Natural killer cell treated with Interleukin-12 subunit alpha and Interleukin-12 subunit beta and Interleukin-15 and Interleukin-18, amount 100 ng/mL, for 72 hours (primary cell): ENCODE results near the gene ZNF440. TPM values are rescaled to one million over a fixed set of nuclear protein-coding genes. Genes with fewer than 3 reads are reported as not detected.
"Not testable (repeated sequence)": the region's sequence is repeated elsewhere in the genome, so short reads cannot be mapped to it uniquely, and the experiment has no call there.

Experiments used
- ATAC-seq, 2 donors: fragments of 150-1000 bp; cut with Tn5 transposase in 1 of 2; sonication (Bioruptor Pico), chemical (Tn5 transposase) in 1 of 2; 2 replicates each; pipeline ENCODE4 v1.10.0; 2021
- DNase-seq: peaks from one replicate; pipeline ENCODE4 v3.0.0; 2022; ENCODE audit warnings: low spot score
- H3K27ac Mint-ChIP-seq, 2 donors: 1 replicate in 1 of 2; 2 replicates in 1 of 2; pipeline ENCODE4 v1.8.0; 2022; ENCODE audit warnings: mixed read lengths in 2 of 2, mild to moderate bottlenecking in 1 of 2, moderate library complexity in 1 of 2
- H3K27me3 Mint-ChIP-seq, 2 donors: 1 replicate in 1 of 2; 2 replicates in 1 of 2; pipeline ENCODE4 v1.8.0; 2022; ENCODE audit warnings: mixed read lengths in 2 of 2
- H3K36me3 Mint-ChIP-seq: one replicate; pipeline ENCODE4 v1.8.0; 2022; ENCODE audit warnings: mixed read lengths
- H3K4me1 Mint-ChIP-seq, 2 donors: 1 replicate in 1 of 2; 2 replicates in 1 of 2; pipeline ENCODE4 v1.8.0; 2022; ENCODE audit warnings: low read depth in 2 of 2, mixed read lengths in 2 of 2, mild to moderate bottlenecking in 1 of 2
- H3K4me3 Mint-ChIP-seq: one replicate; pipeline ENCODE4 v1.8.0; 2022; ENCODE audit warnings: mixed read lengths
- H3K9me3 Mint-ChIP-seq: 2 replicates; pipeline ENCODE4 v1.8.0; 2022; ENCODE audit warnings: mixed read lengths
- total RNA-seq, 2 donors: library from RNA; stranded (reverse); gene quantifications; one replicate each; pipeline ENCODE4 v1.2.3, GENCODE V29; 2022

Gene ZNF440
- total RNA-seq, 2 donors from 2014 or later: 16.7 to 20.1 TPM

- Mint-ChIP-seq H3K36me3 (peaks cover 6% of the 10 kb centered on the region), H3K27me3 (peaks cover 0 to 3% of the 10 kb centered on the region in 2 donors), H3K27ac (peak overlapping the region; percentile 66 to 70), H3K4me1 (peaks cover 10 to 20% of the 10 kb centered on the region in 2 donors), H3K4me3 (peak overlapping the region; percentile 89), H3K9me3 (no peaks in the 10 kb centered on the region)
- ATAC-seq (no peak), DNase-seq (no peak)
Measured at GRCh38 chr19:11848200-11848593, 34.1 kb downstream of the ZNF440 start.

- peaks cover 10 to 16% of the 10 kb centered on the region in 2 donors for H3K4me1 Mint-ChIP-seq
- peak within 1 kb of the TSS; percentile 66 to 70 for H3K27ac Mint-ChIP-seq
- peak within 1 kb of the TSS; percentile 89 for H3K4me3 Mint-ChIP-seq
- peak; percentile 92 for DNase-seq
- H3K36me3 Mint-ChIP-seq: peaks cover 6% of the 10 kb centered on the region
- no peaks in the 10 kb centered on the region for H3K9me3 Mint-ChIP-seq
- peak; percentile 100 for ATAC-seq
- no peaks in the 10 kb centered on the region for H3K27me3 Mint-ChIP-seq
Measured at GRCh38 chr19:11848594-11849469, 34.8 kb downstream of the ZNF440 start, which contains the start of gene ZNF439. ZNF439 (plus strand) TSS chr19:11848726; CDS start chr19:11848868, 142 bp downstream.

GRCh38 chr19:11850289-11850688, 36.2 kb downstream of the ZNF440 start:
- not testable (repeated sequence) for DNase-seq, H3K36me3 Mint-ChIP-seq, ATAC-seq, H3K9me3 Mint-ChIP-seq, H3K27me3 Mint-ChIP-seq, H3K4me3 Mint-ChIP-seq, H3K27ac Mint-ChIP-seq
- peaks cover 10 to 16% of the 10 kb centered on the region in 2 donors for H3K4me1 Mint-ChIP-seq

GRCh38 chr19:11853358-11853757, 39.3 kb downstream of the ZNF440 start:
- no peak overlapping the region for H3K4me3 Mint-ChIP-seq
- DNase-seq: no peak
- no peaks in the 10 kb centered on the region for H3K27me3 Mint-ChIP-seq
- H3K4me1 Mint-ChIP-seq: peaks cover 8 to 21% of the 10 kb centered on the region in 2 donors
- no peak overlapping the region for H3K27ac Mint-ChIP-seq
- no peak for ATAC-seq
- no peaks in the 10 kb centered on the region for H3K9me3 Mint-ChIP-seq
- H3K36me3 Mint-ChIP-seq: peaks cover 21% of the 10 kb centered on the region

GRCh38 chr19:11856596-11857250, 42.6 kb downstream of the ZNF440 start:
- peaks cover 23% of the 10 kb centered on the region for H3K36me3 Mint-ChIP-seq
- H3K4me1 Mint-ChIP-seq: peaks cover 0 to 10% of the 10 kb centered on the region in 2 donors
- no peak overlapping the region for H3K27ac Mint-ChIP-seq
- no peaks in the 10 kb centered on the region for H3K27me3 Mint-ChIP-seq
- H3K4me3 Mint-ChIP-seq: no peak overlapping the region
- DNase-seq (no peak), ATAC-seq (no peak)
- no peaks in the 10 kb centered on the region for H3K9me3 Mint-ChIP-seq

- peaks cover 0 to 10% of the 10 kb centered on the region in 2 donors for H3K4me1 Mint-ChIP-seq
- H3K27me3 Mint-ChIP-seq: no peaks in the 10 kb centered on the region
- H3K4me3 Mint-ChIP-seq: no peak overlapping the region
- H3K36me3 Mint-ChIP-seq: peaks cover 37% of the 10 kb centered on the region
- peaks cover 4% of the 10 kb centered on the region for H3K9me3 Mint-ChIP-seq
- ATAC-seq (no peak), DNase-seq (no peak)
- H3K27ac Mint-ChIP-seq: no peak overlapping the region
Measured at GRCh38 chr19:11860721-11861120, 46.6 kb downstream of the ZNF440 start.

GRCh38 chr19:11861301-11861700, 47.2 kb downstream of the ZNF440 start:
- H3K9me3 Mint-ChIP-seq: peaks cover 4% of the 10 kb centered on the region
- ATAC-seq (no peak), DNase-seq (no peak)
- H3K27me3 Mint-ChIP-seq: no peaks in the 10 kb centered on the region
- peaks cover 38% of the 10 kb centered on the region for H3K36me3 Mint-ChIP-seq
- H3K27ac Mint-ChIP-seq: no peak overlapping the region
- H3K4me3 Mint-ChIP-seq: no peak overlapping the region
- H3K4me1 Mint-ChIP-seq: peaks cover 0 to 6% of the 10 kb centered on the region in 2 donors

- Mint-ChIP-seq H3K9me3 (peaks cover 24% of the 10 kb centered on the region), H3K36me3 (peaks cover 39% of the 10 kb centered on the region)
- H3K4me3 Mint-ChIP-seq, H3K4me1 Mint-ChIP-seq, H3K27me3 Mint-ChIP-seq, ATAC-seq, DNase-seq, H3K27ac Mint-ChIP-seq: not testable (repeated sequence)
Measured at GRCh38 chr19:11867766-11868165, 53.7 kb downstream of the ZNF440 start.

GRCh38 chr19:11868188-11868587, 54.1 kb downstream of the ZNF440 start:
- no peaks in the 10 kb centered on the region for H3K27me3 Mint-ChIP-seq
- ATAC-seq (no peak), DNase-seq (no peak)
- H3K27ac Mint-ChIP-seq: no peak overlapping the region
- peaks cover 24% of the 10 kb centered on the region for H3K9me3 Mint-ChIP-seq
- no peak overlapping the region for H3K4me3 Mint-ChIP-seq
- H3K36me3 Mint-ChIP-seq: peaks cover 36% of the 10 kb centered on the region
- H3K4me1 Mint-ChIP-seq: no peaks in the 10 kb centered on the region

- ATAC-seq (no peak), DNase-seq (no peak)
- H3K4me3 Mint-ChIP-seq: no peak overlapping the region
- H3K4me1 Mint-ChIP-seq: no peaks in the 10 kb centered on the region
- peaks cover 16% of the 10 kb centered on the region for H3K9me3 Mint-ChIP-seq
- no peak overlapping the region for H3K27ac Mint-ChIP-seq
- peaks cover 16% of the 10 kb centered on the region for H3K36me3 Mint-ChIP-seq
- H3K27me3 Mint-ChIP-seq: no peaks in the 10 kb centered on the region
Measured at GRCh38 chr19:11872624-11873023, 58.6 kb downstream of the ZNF440 start.

- Mint-ChIP-seq H3K27ac (no peak overlapping the region), H3K9me3 (peaks cover 7% of the 10 kb centered on the region), H3K4me1 (no peaks in the 10 kb centered on the region), H3K27me3 (no peaks in the 10 kb centered on the region), H3K36me3 (peaks cover 4% of the 10 kb centered on the region), H3K4me3 (no peak overlapping the region)
- no peak for ATAC-seq
- DNase-seq: no peak
Measured at GRCh38 chr19:11873762-11874161, 59.7 kb downstream of the ZNF440 start.

- not testable (repeated sequence) for H3K4me1 Mint-ChIP-seq, H3K4me3 Mint-ChIP-seq, H3K9me3 Mint-ChIP-seq
Measured at GRCh38 chr19:11879687-11880266, 65.7 kb downstream of the ZNF440 start.

GRCh38 chr19:11880598-11880997, 66.5 kb downstream of the ZNF440 start:
- H3K4me3 Mint-ChIP-seq: no peak overlapping the region
- H3K27ac Mint-ChIP-seq: no peak overlapping the region
- ATAC-seq (no peak), DNase-seq (no peak)
- no peaks in the 10 kb centered on the region for H3K36me3 Mint-ChIP-seq
- H3K4me1 Mint-ChIP-seq: peaks cover 0 to 2% of the 10 kb centered on the region in 2 donors
- H3K27me3 Mint-ChIP-seq: no peaks in the 10 kb centered on the region
- no peaks in the 10 kb centered on the region for H3K9me3 Mint-ChIP-seq

More at GRCh38 chr19:11879687-11880266, 65.7 kb downstream of the ZNF440 start:
- not testable (repeated sequence) for H3K27ac Mint-ChIP-seq, H3K27me3 Mint-ChIP-seq, H3K36me3 Mint-ChIP-seq, DNase-seq
- peak; percentile 52 to 75 for ATAC-seq
